ENCODE data around the gene SYTL1.

- TF ChIP-seq SETDB1 (IDR thresholded peaks at IDR 0.05; ENCODE audit: low read length) (no peak), SMARCC2 (IDR thresholded peaks at IDR 0.05; ENCODE audit: low read depth) (no peak), FOXP4 (CRISPR knock-in tag; IDR thresholded peaks at IDR 0.05; ENCODE audit: borderline replicate concordance) (no peak), LEF1 (IDR thresholded peaks at IDR 0.05) (no peak), HOXB6 (CRISPR knock-in tag; IDR thresholded peaks at IDR 0.05; ENCODE audit: borderline replicate concordance) (no peak), TRIM24 (IDR thresholded peaks at IDR 0.05) (no peak), THAP7 (CRISPR knock-in tag; IDR thresholded peaks at IDR 0.05) (no peak), POLR2AphosphoS2 (IDR thresholded peaks at IDR 0.05; ENCODE audit: low read length) (no peak), CTCF (IDR thresholded peaks at IDR 0.05 in 2 of 3, conservative IDR thresholded peaks at IDR 0.05 in 1 of 3; ENCODE audit: insufficient read depth in 2 of 3, low read depth in 1 of 3, low read length in 3 of 3) (no peak; a peak in 1 of 6 replicates), TRIM25 (IDR thresholded peaks at IDR 0.05; ENCODE audit: borderline replicate concordance) (no peak), AFF1 (IDR thresholded peaks at IDR 0.05; ENCODE audit: low read depth in 1 of 2, partially characterized antibody in 2 of 2) (no peak)
Observed at GRCh38 chr1:27351541-27352107, 9.8 kb downstream of the SYTL1 start.

Data from K562 (cell line).